ENCODE results near the gene GPC2. TPM values are rescaled to one million over a fixed set of nuclear protein-coding genes. Genes with fewer than 3 reads are reported as not detected.
A peak's percentile ranks its signal among the peaks of the same experiment; 100 is the strongest.
"Not testable (repeated sequence)": the region's sequence is repeated elsewhere in the genome, so short reads cannot be mapped to it uniquely, and the experiment has no call there.

Gene GPC2
- total RNA-seq, 2 experiments from 2014 or later = 4.8 to 5.5 TPM

- H3K4me1 Mint-ChIP-seq (ENCODE audit: low read depth) = peaks cover 17% of the 10 kb centered on the region
- H3K27ac Mint-ChIP-seq; H3K9me3 Mint-ChIP-seq; H3K27me3 Mint-ChIP-seq; DNase-seq; intact Hi-C loops (cut with micrococcal nuclease); H3K4me3 Mint-ChIP-seq; H3K36me3 Mint-ChIP-seq; POLR2A ChIA-PET: not testable (repeated sequence)
- CTCF ChIA-PET = interaction anchor here (6.2 kb wide), 1 partner anchor 14 kb away, joined by 46 read pairs; no protein-coding TSS in a partner anchor
Observed at GRCh38 chr7:100146350-100146749, 30.8 kb downstream of the GPC2 start.

GRCh38 chr7:100142461-100142860, 34.7 kb downstream of the GPC2 start:
- no peaks in the 10 kb centered on the region for H3K36me3 Mint-ChIP-seq
- POLR2A ChIA-PET = no interaction called here
- H3K4me3 Mint-ChIP-seq = no peak overlapping the region
- DNase-seq = no peak
- H3K27me3 Mint-ChIP-seq = peaks cover 2% of the 10 kb centered on the region
- H3K27ac Mint-ChIP-seq = no peak overlapping the region
- CTCF ChIA-PET = interaction anchor here (1.0 kb wide), 1 partner anchor 12 kb away, joined by 4 read pairs; no protein-coding TSS in a partner anchor
- intact Hi-C loops (cut with micrococcal nuclease) = no loop called here
- H3K4me1 Mint-ChIP-seq (ENCODE audit: low read depth) = peaks cover 11% of the 10 kb centered on the region
- no peaks in the 10 kb centered on the region for H3K9me3 Mint-ChIP-seq

GRCh38 chr7:100141555-100141949, 35.6 kb downstream of the GPC2 start:
- intact Hi-C loops (cut with micrococcal nuclease) = loop anchor here (1.0 kb wide), 1 partner anchor 73 kb away; no protein-coding TSS in a partner anchor
- Mint-ChIP-seq H3K27me3 (peaks cover 2% of the 10 kb centered on the region), H3K4me1 (ENCODE audit: low read depth) (peaks cover 11% of the 10 kb centered on the region), H3K9me3 (no peaks in the 10 kb centered on the region), H3K27ac (no peak overlapping the region), H3K4me3 (no peak overlapping the region), H3K36me3 (no peaks in the 10 kb centered on the region)
- ChIA-PET CTCF (interaction anchor here (1.1 to 1.6 kb wide), 2 partner anchors 9 to 11 kb away, joined by 4 to 5 read pairs; no protein-coding TSS in a partner anchor), POLR2A (no interaction called here)
- DNase-seq = no peak

- Mint-ChIP-seq H3K27ac (no peak overlapping the region), H3K36me3 (no peaks in the 10 kb centered on the region), H3K4me3 (no peak overlapping the region), H3K4me1 (ENCODE audit: low read depth) (peaks cover 11% of the 10 kb centered on the region), H3K27me3 (peaks cover 2% of the 10 kb centered on the region), H3K9me3 (no peaks in the 10 kb centered on the region)
- DNase-seq = no peak
- intact Hi-C loops (cut with micrococcal nuclease) = no loop called here
- ChIA-PET POLR2A (no interaction called here), CTCF (interaction anchor here (1.5 kb wide), 1 partner anchor 270 kb away, joined by 3 read pairs; no protein-coding TSS in a partner anchor)
Observed at GRCh38 chr7:100137851-100138760, 39.1 kb downstream of the GPC2 start.

GRCh38 chr7:100132697-100133151, 44.5 kb downstream of the GPC2 start:
- H3K4me3 Mint-ChIP-seq = no peak overlapping the region
- H3K36me3 Mint-ChIP-seq = no peaks in the 10 kb centered on the region
- DNase-seq = peak; percentile 79
- CTCF ChIA-PET = interaction anchor here (0.6 to 5.0 kb wide), 32 partner anchors 8 to 350 kb away, joined by 3 to 46 read pairs (median 4); partner anchors contain the start of genes AP4M1, GPC2, LAMTOR4 and MCM7
- no peaks in the 10 kb centered on the region for H3K27me3 Mint-ChIP-seq
- POLR2A ChIA-PET = no interaction called here
- H3K27ac Mint-ChIP-seq = no peak overlapping the region
- H3K4me1 Mint-ChIP-seq (ENCODE audit: low read depth) = peaks cover 14% of the 10 kb centered on the region
- intact Hi-C loops (cut with micrococcal nuclease) = loop anchor here (1.0 to 5.0 kb wide), 3 partner anchors 84 to 275 kb away; no protein-coding TSS in a partner anchor
- H3K9me3 Mint-ChIP-seq = no peaks in the 10 kb centered on the region

- intact Hi-C loops (cut with micrococcal nuclease) = loop anchor here (1.0 to 5.0 kb wide), 3 partner anchors 85 to 275 kb away; no protein-coding TSS in a partner anchor
- Mint-ChIP-seq H3K9me3 (no peaks in the 10 kb centered on the region), H3K36me3 (no peaks in the 10 kb centered on the region), H3K27me3 (no peaks in the 10 kb centered on the region), H3K4me1 (ENCODE audit: low read depth) (peaks cover 14% of the 10 kb centered on the region), H3K27ac (no peak overlapping the region), H3K4me3 (no peak overlapping the region)
- no peak for DNase-seq
- ChIA-PET CTCF (interaction anchor here (0.6 to 5.0 kb wide), 26 partner anchors 9 to 351 kb away, joined by 3 to 46 read pairs (median 4); partner anchors contain the start of genes AP4M1, GPC2, LAMTOR4 and MCM7), POLR2A (no interaction called here)
Observed at GRCh38 chr7:100132126-100132525, 45.1 kb downstream of the GPC2 start.

GRCh38 chr7:100130608-100131453, 46.4 kb downstream of the GPC2 start:
- ChIA-PET CTCF (interaction anchor here (0.6 to 5.0 kb wide), 28 partner anchors 9 to 749 kb away, joined by 3 to 46 read pairs (median 4); partner anchors contain the start of genes AP4M1, CNPY4, GAL3ST4 and GPC2), POLR2A (interaction anchor here (1.1 to 1.5 kb wide), 3 partner anchors 14 to 80 kb away, joined by 3 read pairs; partner anchors contain the start of gene MCM7)
- Mint-ChIP-seq H3K27ac (no peak overlapping the region), H3K4me1 (ENCODE audit: low read depth) (peaks cover 14% of the 10 kb centered on the region), H3K27me3 (no peaks in the 10 kb centered on the region), H3K4me3 (no peak overlapping the region), H3K9me3 (no peaks in the 10 kb centered on the region), H3K36me3 (peaks cover 4% of the 10 kb centered on the region)
- peak; percentile 91 for DNase-seq
- intact Hi-C loops (cut with micrococcal nuclease) = loop anchor here (2.0 to 5.0 kb wide), 2 partner anchors 150 to 216 kb away; no protein-coding TSS in a partner anchor

GRCh38 chr7:100130220-100130607, 47.0 kb downstream of the GPC2 start:
- not testable (repeated sequence) for H3K36me3 Mint-ChIP-seq, H3K27ac Mint-ChIP-seq, H3K9me3 Mint-ChIP-seq, H3K4me3 Mint-ChIP-seq, H3K27me3 Mint-ChIP-seq, DNase-seq
- ChIA-PET POLR2A (interaction anchor here (1.1 to 1.5 kb wide), 3 partner anchors 13 to 81 kb away, joined by 3 read pairs; partner anchors contain the start of gene MCM7), CTCF (interaction anchor here (0.8 to 5.0 kb wide), 15 partner anchors 10 to 278 kb away, joined by 3 to 46 read pairs (median 5); partner anchors contain the start of genes AP4M1, CNPY4, GAL3ST4 and LAMTOR4)
- intact Hi-C loops (cut with micrococcal nuclease) = loop anchor here (2.0 to 5.0 kb wide), 2 partner anchors 149 to 217 kb away; no protein-coding TSS in a partner anchor
- peaks cover 18% of the 10 kb centered on the region for H3K4me1 Mint-ChIP-seq (ENCODE audit: low read depth)

GRCh38 chr7:100128637-100128963, 48.6 kb downstream of the GPC2 start:
- Mint-ChIP-seq H3K27ac (no peak overlapping the region), H3K4me3 (peak overlapping the region; percentile 76), H3K36me3 (peaks cover 6% of the 10 kb centered on the region), H3K4me1 (ENCODE audit: low read depth) (peaks cover 29% of the 10 kb centered on the region), H3K9me3 (no peaks in the 10 kb centered on the region), H3K27me3 (no peaks in the 10 kb centered on the region)
- ChIA-PET CTCF (interaction anchor here (0.6 to 1.9 kb wide), 5 partner anchors 17 to 279 kb away, joined by 3 to 9 read pairs (median 5); no protein-coding TSS in a partner anchor), POLR2A (interaction anchor here (0.6 to 1.0 kb wide), 5 partner anchors 20 to 300 kb away, joined by 3 to 10 read pairs (median 3); partner anchors contain the start of genes AP4M1, LAMTOR4 and ZCWPW1)
- intact Hi-C loops (cut with micrococcal nuclease) = loop anchor here (5.0 kb wide), 1 partner anchor 299 kb away; the partner anchor contains the start of genes MEPCE and ZCWPW1
- DNase-seq = peak; percentile 21

- peak overlapping the region; percentile 76 for H3K4me3 Mint-ChIP-seq
- peak; percentile 43 for DNase-seq
- peaks cover 29% of the 10 kb centered on the region for H3K4me1 Mint-ChIP-seq (ENCODE audit: low read depth)
- intact Hi-C loops (cut with micrococcal nuclease) = loop anchor here (1.0 to 5.0 kb wide), 5 partner anchors 9 to 299 kb away; partner anchors contain the start of genes AP4M1, CNPY4, LAMTOR4 and MCM7
- POLR2A ChIA-PET = interaction anchor here (0.6 to 1.0 kb wide), 5 partner anchors 21 to 300 kb away, joined by 3 to 10 read pairs (median 3); partner anchors contain the start of genes AP4M1, LAMTOR4 and ZCWPW1
- CTCF ChIA-PET = interaction anchor here (0.6 to 1.9 kb wide), 5 partner anchors 17 to 280 kb away, joined by 3 to 9 read pairs (median 5); no protein-coding TSS in a partner anchor
- H3K27ac Mint-ChIP-seq = peak overlapping the region; percentile 60
- no peaks in the 10 kb centered on the region for H3K27me3 Mint-ChIP-seq
- H3K36me3 Mint-ChIP-seq = peaks cover 6% of the 10 kb centered on the region
- no peaks in the 10 kb centered on the region for H3K9me3 Mint-ChIP-seq
Observed at GRCh38 chr7:100127866-100128636, 49.1 kb downstream of the GPC2 start.

Measured in activated CD4-positive, alpha-beta memory T cell treated with anti-CD3 and anti-CD28 coated beads for 36 hours (primary cell).